ENCODE data around the gene DACH2. TPM values are rescaled to one million over a fixed set of nuclear protein-coding genes. Genes with fewer than 3 reads are reported as not detected.
A peak's percentile ranks its signal among the peaks of the same experiment; 100 is the strongest.

The DACH2 gene
- total RNA-seq, 2 experiments from 2014 or later = not detected

- ChIA-PET POLR2A (no interaction called here), CTCF (ENCODE audit: unreplicated experiment) (no interaction called here)
- no peak overlapping the region for H3K27ac ChIP-seq (ENCODE audit: low read depth, low read length, poor library complexity, severe bottlenecking)
- BruUV-seq (replicated peaks) = no TSS peak
- no peaks in the 10 kb centered on the region for H3K36me3 ChIP-seq (ENCODE audit: insufficient read depth, low read length)
- DNase-seq (ENCODE audit: low spot score) = no peak
- no peak overlapping the region for H2AFZ ChIP-seq (ENCODE audit: low read length)
- H3K4me3 ChIP-seq (ENCODE audit: low read depth, low read length, poor library complexity, severe bottlenecking) = no peak overlapping the region
- no peak overlapping the region for H3K4me2 ChIP-seq (ENCODE audit: low read length)
- H3K9me3 ChIP-seq (ENCODE audit: low read length) = no peaks in the 10 kb centered on the region
- intact Hi-C loops (cut with micrococcal nuclease; ENCODE audit: unreplicated experiment) = no loop called here
- no peaks in the 10 kb centered on the region for H3K4me1 ChIP-seq (ENCODE audit: insufficient read depth, low read length, poor library complexity, severe bottlenecking)
- no peaks in the 10 kb centered on the region for H3K9me2 ChIP-seq (ENCODE audit: insufficient read depth, low read length)
- H4K20me1 ChIP-seq (ENCODE audit: insufficient read depth, low read length) = no peaks in the 10 kb centered on the region
- no peak for TF ChIP-seq CTCF (conservative IDR thresholded peaks at IDR 0.05; ENCODE audit: low read length)
- no peak for TF ChIP-seq EZH2phosphoT487 (IDR thresholded peaks at IDR 0.05; ENCODE audit: borderline replicate concordance, low read depth, low read length)
- no peaks in the 10 kb centered on the region for H3K79me2 ChIP-seq (ENCODE audit: insufficient read depth, low read depth, low read length)
Observed at GRCh38 chrX:86295293-86295692, 147.0 kb downstream of the DACH2 start.

- Histone ChIP-seq H3K9me2 (ENCODE audit: insufficient read depth, low read length) (no peaks in the 10 kb centered on the region), H3K27ac (ENCODE audit: low read depth, low read length, poor library complexity, severe bottlenecking) (no peak overlapping the region), H3K4me1 (ENCODE audit: insufficient read depth, low read length, poor library complexity, severe bottlenecking) (no peaks in the 10 kb centered on the region), H3K4me2 (ENCODE audit: low read length) (no peak overlapping the region), H3K79me2 (ENCODE audit: insufficient read depth, low read depth, low read length) (no peaks in the 10 kb centered on the region), H3K9me3 (ENCODE audit: low read length) (no peaks in the 10 kb centered on the region), H2AFZ (ENCODE audit: low read length) (no peak overlapping the region), H4K20me1 (ENCODE audit: insufficient read depth, low read length) (no peaks in the 10 kb centered on the region), H3K4me3 (ENCODE audit: low read depth, low read length, poor library complexity, severe bottlenecking) (no peak overlapping the region), H3K36me3 (ENCODE audit: insufficient read depth, low read length) (no peaks in the 10 kb centered on the region)
- intact Hi-C loops (cut with micrococcal nuclease; ENCODE audit: unreplicated experiment) = no loop called here
- DNase-seq (ENCODE audit: low spot score) = peak; percentile 0
- POLR2A ChIA-PET = no interaction called here
- BruUV-seq (replicated peaks) = no TSS peak
- CTCF ChIA-PET (ENCODE audit: unreplicated experiment) = no interaction called here
- no peak for TF ChIP-seq EZH2phosphoT487 (IDR thresholded peaks at IDR 0.05; ENCODE audit: borderline replicate concordance, low read depth, low read length)
- TF ChIP-seq CTCF (conservative IDR thresholded peaks at IDR 0.05; ENCODE audit: low read length) = 0 out of 2 replicates have a peak, but pooled peaks have one; percentile 23
Observed at GRCh38 chrX:86322913-86323312, 174.7 kb downstream of the DACH2 start.

- Histone ChIP-seq H3K4me1 (ENCODE audit: insufficient read depth, low read length, poor library complexity, severe bottlenecking) (no peaks in the 10 kb centered on the region), H3K9me2 (ENCODE audit: insufficient read depth, low read length) (no peaks in the 10 kb centered on the region), H3K27ac (ENCODE audit: low read depth, low read length, poor library complexity, severe bottlenecking) (no peak overlapping the region), H3K79me2 (ENCODE audit: insufficient read depth, low read depth, low read length) (no peaks in the 10 kb centered on the region), H2AFZ (ENCODE audit: low read length) (no peak overlapping the region), H3K36me3 (ENCODE audit: insufficient read depth, low read length) (no peaks in the 10 kb centered on the region), H3K4me2 (ENCODE audit: low read length) (no peak overlapping the region), H3K9me3 (ENCODE audit: low read length) (no peaks in the 10 kb centered on the region), H4K20me1 (ENCODE audit: insufficient read depth, low read length) (no peaks in the 10 kb centered on the region), H3K4me3 (ENCODE audit: low read depth, low read length, poor library complexity, severe bottlenecking) (no peak overlapping the region)
- TF ChIP-seq CTCF (conservative IDR thresholded peaks at IDR 0.05; ENCODE audit: low read length) = no peak
- TF ChIP-seq EZH2phosphoT487 (IDR thresholded peaks at IDR 0.05; ENCODE audit: borderline replicate concordance, low read depth, low read length) = no peak
- DNase-seq (ENCODE audit: low spot score) = no peak
- POLR2A ChIA-PET = no interaction called here
- intact Hi-C loops (cut with micrococcal nuclease; ENCODE audit: unreplicated experiment) = no loop called here
- no TSS peak for BruUV-seq (replicated peaks)
- CTCF ChIA-PET (ENCODE audit: unreplicated experiment) = no interaction called here
Observed at GRCh38 chrX:86329174-86329573, 180.9 kb downstream of the DACH2 start.
